GM21390 (cell line): ENCODE data around the gene S100A5.

Experiments used
- ATAC-seq: cut with Tn5 transposase; IDR thresholded peaks from one replicate; pipeline ENCODE4 v1.9.1; 2021; ENCODE audit not compliant: unreplicated experiment

Gene S100A5

DNA sequence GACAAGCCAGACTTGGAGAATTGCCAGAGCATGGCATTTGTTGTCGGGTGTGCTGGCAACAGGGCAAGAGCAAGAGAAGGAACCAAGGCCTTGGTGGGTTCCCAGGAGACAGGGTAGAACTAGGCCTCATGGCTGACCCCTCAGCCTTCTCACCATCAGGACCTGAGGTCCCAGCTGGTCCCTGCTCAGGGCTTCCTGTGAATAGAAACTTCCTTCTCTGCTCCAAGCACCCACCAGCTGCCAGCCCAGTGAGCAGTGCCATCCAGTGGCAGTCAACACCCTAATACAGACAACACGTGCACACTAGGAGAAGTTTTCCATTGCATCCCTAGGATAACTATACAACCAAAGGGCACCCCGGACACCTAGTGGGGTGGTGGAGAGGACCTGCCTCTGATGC is 27.7 kb downstream of the S100A5 start:
- no peak for ATAC-seq

GRCh38 chr1:153510984-153511410 is 29.7 kb downstream of the S100A5 start:
- no peak for ATAC-seq

DNA sequence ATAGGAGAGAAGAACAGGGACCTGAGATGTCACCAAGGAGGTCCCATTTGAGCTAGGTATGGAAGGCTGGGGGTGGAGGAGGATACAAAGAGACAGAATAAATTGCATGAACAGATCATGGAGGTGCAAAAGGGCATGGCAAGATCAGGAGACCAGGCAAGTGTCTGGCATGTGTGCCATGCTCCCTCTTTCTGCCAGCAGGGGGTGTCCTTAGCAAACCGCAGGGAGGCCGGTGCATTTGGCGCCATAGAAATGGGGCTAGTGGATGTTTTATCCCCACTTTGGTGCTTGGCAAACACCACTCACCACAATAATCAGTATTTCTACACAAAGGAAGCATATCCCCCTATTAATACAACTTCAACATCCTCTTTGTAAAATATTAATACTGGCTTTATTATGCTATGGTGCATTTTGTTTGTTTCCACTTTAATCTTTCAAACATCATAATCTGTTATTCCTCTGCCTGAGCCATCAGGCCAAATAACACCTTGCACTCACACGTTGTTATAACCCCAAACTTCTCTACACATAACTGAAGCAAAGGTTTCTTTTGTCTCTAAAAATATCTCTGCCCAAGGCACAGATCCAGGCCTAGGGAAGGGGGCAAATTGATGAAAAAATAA is 30.9 kb downstream of the S100A5 start:
- no peak for ATAC-seq

- ATAC-seq = no peak
Measured at GRCh38 chr1:153509036-153509435, 31.7 kb downstream of the S100A5 start.

DNA sequence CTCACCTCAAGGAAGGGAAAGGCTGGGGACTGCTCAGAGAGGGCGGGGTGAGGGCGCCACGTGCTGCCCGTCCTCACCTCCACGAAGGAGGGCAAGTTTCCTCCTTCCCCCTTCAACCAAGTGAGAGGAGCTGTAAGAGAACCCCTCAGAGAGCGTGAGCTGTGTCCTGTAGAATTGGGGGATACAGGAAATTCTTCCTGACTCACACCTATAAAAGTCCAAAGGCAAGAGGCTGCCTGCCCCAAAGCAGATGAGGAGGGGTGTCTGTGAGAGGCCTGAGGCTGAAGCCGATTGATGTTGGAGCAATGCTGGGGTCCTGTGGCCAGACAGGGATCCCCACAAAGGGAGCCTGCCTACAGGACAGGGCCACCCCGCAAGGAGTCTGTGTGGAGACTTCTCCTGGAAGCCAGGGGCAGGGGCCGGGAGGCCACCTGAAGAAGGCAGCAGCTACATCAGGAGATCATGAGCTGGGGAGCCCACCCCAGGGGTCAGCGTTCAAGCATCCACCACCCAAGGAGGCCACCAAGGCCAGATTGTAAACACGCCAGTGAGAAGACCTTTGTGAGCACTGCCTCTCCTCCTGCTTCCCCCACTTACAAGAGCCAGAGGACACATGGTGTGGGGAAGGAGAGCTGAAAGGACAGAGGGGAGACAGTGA is 32.7 kb downstream of the S100A5 start:
- no peak for ATAC-seq

GRCh38 chr1:153506831-153507413 is 33.8 kb downstream of the S100A5 start:
- no peak for ATAC-seq

DNA sequence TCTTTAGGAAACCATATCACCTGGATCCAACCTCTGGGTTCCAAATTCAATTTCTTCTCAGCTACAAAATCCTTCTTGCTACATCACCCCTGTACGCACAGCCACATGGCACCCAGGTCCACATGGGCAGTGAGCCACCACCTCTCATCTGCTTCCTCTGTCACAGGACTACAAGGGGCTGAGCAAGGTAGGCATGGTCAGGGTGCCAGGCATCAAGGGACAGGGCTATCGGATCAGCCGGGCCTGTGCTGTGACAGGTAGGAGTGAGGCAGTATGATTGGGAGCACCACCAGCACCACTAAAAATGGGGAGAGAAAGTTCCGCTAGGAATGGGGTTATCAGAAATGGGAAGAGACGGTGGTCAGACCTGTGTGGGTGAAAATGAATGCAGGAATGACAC is 34.3 kb downstream of the S100A5 start:
- ATAC-seq = no peak

DNA sequence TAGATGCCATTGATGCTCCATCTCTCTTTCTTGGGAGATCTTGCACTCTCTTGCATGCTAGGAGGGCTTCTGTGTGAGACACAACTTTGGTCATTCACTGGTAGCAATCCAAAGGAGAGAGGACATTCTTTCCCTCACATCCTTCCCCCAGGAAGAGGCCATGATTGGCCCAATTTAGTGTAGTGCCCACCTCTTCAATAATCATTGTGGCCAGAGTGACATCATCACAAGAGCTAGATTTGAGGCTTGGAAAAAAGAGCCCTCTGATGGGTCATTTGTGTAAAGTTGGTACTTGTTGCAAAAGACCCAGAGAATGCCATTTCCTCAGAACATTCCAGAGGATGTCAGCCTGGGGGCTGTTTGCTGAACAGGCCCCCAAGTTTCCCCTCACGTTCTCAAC is 35.2 kb downstream of the S100A5 start:
- ATAC-seq = no peak

DNA sequence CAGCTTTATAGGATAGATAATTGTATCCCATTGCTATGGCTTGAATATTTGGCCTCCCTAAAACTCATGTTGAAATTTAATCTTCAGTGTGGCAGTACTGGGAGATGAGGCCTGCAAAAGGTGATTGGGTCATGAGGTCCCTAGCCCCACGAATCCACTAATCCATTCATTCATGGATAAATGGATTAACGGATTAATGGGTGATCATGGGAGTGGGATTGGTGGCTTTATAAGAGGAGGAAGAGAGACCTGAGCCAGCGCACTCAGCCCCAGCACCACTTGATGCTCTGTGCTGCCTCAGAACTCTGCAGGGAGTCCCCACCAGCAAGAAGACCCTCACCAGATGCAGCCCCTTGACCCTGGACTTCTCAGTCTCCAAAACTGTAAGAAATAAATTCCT is 37.0 kb downstream of the S100A5 start:
- ATAC-seq = no peak

DNA sequence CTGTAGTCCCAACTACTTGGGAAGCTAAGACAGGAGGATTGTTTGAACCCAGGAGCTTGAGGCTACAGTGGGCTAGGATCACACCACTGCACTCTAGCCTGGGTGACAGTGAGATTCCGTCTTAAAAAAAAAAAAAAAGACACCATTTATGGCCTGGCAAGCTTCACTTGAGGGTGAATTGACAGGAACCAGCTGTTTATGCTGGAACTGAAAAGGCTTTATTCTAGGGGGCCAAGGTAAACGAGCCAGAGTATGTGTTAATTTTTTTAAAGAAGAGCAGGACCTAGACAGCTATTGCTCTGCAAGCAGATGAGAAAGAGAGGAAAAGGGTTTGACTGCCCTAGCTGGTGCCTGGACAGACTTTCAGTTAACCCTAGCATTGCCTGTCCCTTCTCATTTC is 42.0 kb downstream of the S100A5 start:
- ATAC-seq = no peak

DNA sequence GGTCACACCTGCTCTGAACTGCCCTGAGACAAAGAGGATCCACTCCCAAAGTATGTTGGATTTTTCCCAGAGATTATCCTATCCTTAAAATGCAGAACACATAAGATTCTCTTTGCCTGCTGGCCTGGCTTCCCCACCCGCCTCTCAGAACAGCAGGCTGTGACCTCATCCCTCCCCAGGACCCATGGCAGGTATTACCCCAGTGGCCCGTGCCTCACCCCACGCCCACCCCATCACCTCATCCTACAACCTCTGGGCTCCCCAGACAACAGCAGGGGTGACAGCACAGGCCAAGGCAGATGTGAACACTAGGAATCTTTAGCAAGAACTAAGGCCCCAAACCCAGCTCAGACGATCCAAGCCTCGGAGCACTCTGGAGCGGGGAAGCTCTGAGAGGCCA is 45.2 kb downstream of the S100A5 start:
- no peak for ATAC-seq

DNA sequence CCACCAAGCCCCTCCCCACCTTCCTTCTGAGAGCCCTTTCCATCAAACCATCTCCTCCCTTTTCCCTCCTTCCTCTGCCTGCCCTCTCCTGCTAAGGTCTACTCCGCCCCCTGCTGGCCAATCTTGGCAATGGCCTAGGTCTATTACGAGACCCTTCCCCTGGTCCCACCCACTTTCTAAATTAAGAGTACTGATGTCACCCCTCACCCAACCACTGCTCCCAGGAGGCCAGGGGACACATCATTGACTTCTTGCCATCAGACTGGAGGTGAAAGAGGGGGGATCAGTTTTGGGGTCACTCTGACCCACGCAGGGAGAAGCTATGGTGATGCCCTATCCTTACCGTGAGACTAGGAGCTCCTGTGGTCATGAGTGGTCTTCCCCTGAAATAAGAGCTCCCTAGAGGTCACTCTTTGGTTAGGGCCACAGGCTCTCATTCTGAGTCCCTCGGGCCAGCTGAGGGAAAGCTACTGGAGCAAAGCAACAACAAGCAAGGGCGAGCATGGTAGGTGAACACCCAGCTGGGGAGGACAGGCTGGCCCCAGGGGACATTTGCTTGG is 45.7 kb downstream of the S100A5 start:
- no peak for ATAC-seq

- ATAC-seq = no peak
Measured at GRCh38 chr1:153493343-153493960, 47.3 kb downstream of the S100A5 start.

DNA sequence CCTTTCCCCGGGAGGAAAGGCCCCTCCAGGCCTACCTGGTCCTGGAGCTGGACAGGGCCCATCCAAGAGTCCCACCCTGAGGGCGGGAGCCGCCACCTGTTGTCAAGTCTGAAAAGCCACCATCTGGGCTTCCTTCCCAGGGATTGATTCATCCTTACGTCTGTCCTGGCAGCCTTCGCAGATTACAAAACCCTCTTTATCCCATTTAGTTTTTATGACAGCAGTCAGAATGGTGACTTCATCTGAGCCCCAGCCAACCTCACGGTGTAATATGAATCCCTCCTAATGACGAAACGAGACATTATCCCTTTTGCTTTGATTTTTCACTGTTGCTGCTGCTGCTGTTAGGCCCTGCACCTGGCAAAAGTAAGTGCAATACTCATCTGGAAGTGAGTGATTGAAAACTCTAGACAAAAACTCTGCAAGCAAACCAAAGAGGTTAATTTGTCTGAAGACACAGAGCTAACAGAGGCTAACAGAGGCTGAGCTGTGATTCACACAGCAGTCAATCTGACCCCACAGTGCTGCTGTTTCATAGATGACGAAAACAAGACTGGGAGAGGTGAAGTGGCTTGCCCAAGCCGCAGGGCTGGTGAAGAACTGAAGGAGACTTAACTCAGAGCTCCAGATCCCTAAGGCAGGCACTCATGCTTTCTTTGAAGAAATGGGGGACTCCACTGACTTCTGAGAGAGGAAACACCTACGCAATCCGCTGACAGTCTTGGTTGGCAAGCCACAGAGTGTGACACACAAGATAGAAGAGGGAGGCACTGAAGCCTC is 50.3 kb downstream of the S100A5 start:
- ATAC-seq = no peak

- ATAC-seq = no peak
Measured at GRCh38 chr1:153488731-153489130, 52.0 kb downstream of the S100A5 start.

GRCh38 chr1:153487707-153488106 is 53.0 kb downstream of the S100A5 start:
- no peak for ATAC-seq
